Neural cell (in vitro differentiated cells): ENCODE measurements around the gene OBSL1. TPM values are rescaled to one million over a fixed set of nuclear protein-coding genes. Genes with fewer than 3 reads are reported as not detected.

Source experiments
- H2AFZ ChIP-seq: fragments of 200-600, 300-800 bp; sonication (generic), shearing (Covaris generic); 2 replicates; pipeline ENCODE4 v1.6.0; 2014; ENCODE audit warnings: low read depth, mild to moderate bottlenecking, antibody characterized with exemption, low read length, moderate library complexity
- H3F3A ChIP-seq: fragments of 200-600 bp; shearing (Covaris generic); 2 replicates; pipeline ENCODE4 v1.6.1; 2016; ENCODE audit warnings: mild to moderate bottlenecking, moderate library complexity, mixed read lengths, antibody characterized with exemption, low read length; ENCODE audit not compliant: insufficient read depth, poor library complexity, severe bottlenecking
- H3K27ac ChIP-seq: fragments of 200-600, 300-800 bp; sonication (generic), shearing (Covaris generic); 2 replicates; pipeline ENCODE4 v1.5.1; 2014; ENCODE audit warnings: mild to moderate bottlenecking, low read length, moderate library complexity
- H3K27me3 ChIP-seq: fragments of 300-800, 200-600 bp; sonication (generic), shearing (Covaris generic); 2 replicates; pipeline ENCODE4 v1.6.0; 2014; ENCODE audit warnings: mild to moderate bottlenecking, low read depth, low read length, moderate library complexity; ENCODE audit not compliant: insufficient read depth
- H3K36me3 ChIP-seq: fragments of 300-800, 200-600 bp; sonication (generic), shearing (Covaris generic); 2 replicates; pipeline ENCODE4 v1.5.1; 2014; ENCODE audit warnings: mild to moderate bottlenecking, antibody characterized with exemption, low read length, moderate library complexity; ENCODE audit not compliant: insufficient read depth
- H3K4me2 ChIP-seq: fragments of 300-800, 200-600 bp; sonication (generic), shearing (Covaris generic); 2 replicates; pipeline ENCODE4 v1.6.0; 2014; ENCODE audit warnings: mild to moderate bottlenecking, low read length
- H3K4me3 ChIP-seq: fragments of 300-800, 200-600 bp; sonication (generic), shearing (Covaris generic); 2 replicates; pipeline ENCODE4 v1.5.1; 2014; ENCODE audit warnings: mild to moderate bottlenecking, low read length, moderate library complexity
- H3K79me2 ChIP-seq: fragments of 200-600 bp; shearing (Covaris generic); replicated peaks from 2 replicates; pipeline ENCODE4 v1.6.0; 2014; ENCODE audit warnings: mild to moderate bottlenecking, low read length, moderate library complexity; ENCODE audit not compliant: insufficient read depth
- H3K9ac ChIP-seq: fragments of 300-800, 200-600 bp; sonication (generic), shearing (Covaris generic); 2 replicates; pipeline ENCODE4 v1.6.1; 2016; ENCODE audit warnings: mild to moderate bottlenecking, low read length, mixed read lengths
- H3K9me2 ChIP-seq: fragments of 200-600 bp; shearing (Covaris generic); 2 replicates; pipeline ENCODE4 v1.6.1; 2016; ENCODE audit warnings: mild to moderate bottlenecking, low read length, mixed read lengths; ENCODE audit not compliant: insufficient read depth
- H3K9me3 ChIP-seq: fragments of 200-600, 300-800 bp; sonication (generic), shearing (Covaris generic); 2 replicates; pipeline ENCODE4 v1.6.1; 2016; ENCODE audit warnings: mild to moderate bottlenecking, mixed run types, low read length, moderate library complexity, mixed read lengths
- H4K20me1 ChIP-seq: fragments of 200-600 bp; shearing (Covaris generic); 2 replicates; pipeline ENCODE4 v1.6.1; 2016; ENCODE audit warnings: mild to moderate bottlenecking, mixed run types; ENCODE audit not compliant: insufficient read depth
- CTCF ChIP-seq: fragments of 450-650 bp; IDR thresholded peaks from 2 replicates; pipeline ENCODE4 v1.5.1; 2014; ENCODE audit warnings: antibody characterized with exemption, mild to moderate bottlenecking, moderate library complexity; ENCODE audit not compliant: poor library complexity, severe bottlenecking
- EP300 ChIP-seq: fragments of 450-650 bp; conservative IDR thresholded peaks from 2 replicates; pipeline ENCODE4 v1.6.1; 2014; ENCODE audit warnings: antibody characterized with exemption, mild to moderate bottlenecking, moderate library complexity; ENCODE audit not compliant: poor library complexity, severe bottlenecking
- EZH2 ChIP-seq: fragments of 200-600, 300-800 bp; shearing (Covaris generic), sonication (generic); IDR thresholded peaks from 2 replicates; pipeline ENCODE4 v1.6.1; 2014; ENCODE audit warnings: antibody characterized with exemption, low read length, borderline replicate concordance, mild to moderate bottlenecking; ENCODE audit not compliant: insufficient read depth, poor library complexity, severe bottlenecking
- MXI1 ChIP-seq: fragments of 450-650 bp; conservative IDR thresholded peaks from 2 replicates; pipeline ENCODE4 v1.6.1; 2014; ENCODE audit warnings: antibody characterized with exemption, mild to moderate bottlenecking; ENCODE audit not compliant: poor library complexity, severe bottlenecking
- POLR2AphosphoS5 ChIP-seq: IDR thresholded peaks from 2 replicates; pipeline ENCODE4 v1.6.1; 2012
- REST ChIP-seq: IDR thresholded peaks from 2 replicates; pipeline ENCODE4 v1.6.1; 2012; ENCODE audit warnings: borderline replicate concordance
- SMC3 ChIP-seq: fragments of 450-650 bp; conservative IDR thresholded peaks from 2 replicates; pipeline ENCODE4 v1.6.1; 2014; ENCODE audit warnings: antibody characterized with exemption, mild to moderate bottlenecking, moderate library complexity; ENCODE audit not compliant: poor library complexity
- TAF1 ChIP-seq: IDR thresholded peaks from 2 replicates; pipeline ENCODE4 v1.6.1; 2012; ENCODE audit warnings: low read depth
- polyA plus RNA-seq: library from polyadenylated mRNA; depleted of rRNA; stranded (reverse); fragments of >200 nt; gene quantifications from 2 replicates; pipeline ENCODE4 v1.2.3, GENCODE V29; 2014

The OBSL1 gene
- polyA plus RNA-seq, 1 donor from 2014 or later, result 59.7 TPM

GRCh38 chr2:219532378-219532649, 39.0 kb downstream of the OBSL1 start:
- Histone ChIP-seq H3K27ac (no peak overlapping the region), H3K79me2 (no peaks in the 10 kb centered on the region), H3K9me2 (no peaks in the 10 kb centered on the region), H3K4me3 (no peak overlapping the region), H4K20me1 (no peaks in the 10 kb centered on the region), H3F3A (no peaks in the 10 kb centered on the region), H3K9me3 (no peaks in the 10 kb centered on the region), H2AFZ (no peak overlapping the region), H3K9ac (no peak overlapping the region), H3K36me3 (no peaks in the 10 kb centered on the region), H3K27me3 (peaks cover 7% of the 10 kb centered on the region), H3K4me2 (no peak overlapping the region)
- TF ChIP-seq EP300, result no peak

GRCh38 chr2:219531639-219532377, 39.5 kb downstream of the OBSL1 start:
- Histone ChIP-seq H3K4me3 (no peak overlapping the region), H3K27me3 (peaks cover 7% of the 10 kb centered on the region), H3K36me3 (no peaks in the 10 kb centered on the region), H3K79me2 (no peaks in the 10 kb centered on the region), H3K9me2 (no peaks in the 10 kb centered on the region), H4K20me1 (no peaks in the 10 kb centered on the region), H3K9ac (no peak overlapping the region), H3K27ac (no peak overlapping the region), H3K9me3 (no peaks in the 10 kb centered on the region), H3K4me2 (no peak overlapping the region), H3F3A (no peaks in the 10 kb centered on the region), H2AFZ (no peak overlapping the region)
- TF ChIP-seq TAF1 (no peak), SMC3 (no peak), REST (no peak), EZH2 (no peak), EP300 (no peak), POLR2AphosphoS5 (no peak), MXI1 (no peak), CTCF (no peak)
